ENCODE data around the gene ADAMTS17.
"Not testable (repeated sequence)": the region's sequence is repeated elsewhere in the genome, so short reads cannot be mapped to it uniquely, and the experiment has no call there.

ADAMTS17 gene

GRCh38 chr15:99961011-99961441 lies 380.7 kb downstream of the ADAMTS17 start:
- DNase-seq: peak in 4 of 58 donors; percentile 5 to 23 (median 16)

GRCh38 chr15:99959326-99959725 lies 382.4 kb downstream of the ADAMTS17 start:
- no peak for DNase-seq

GRCh38 chr15:99958426-99959097 lies 383.2 kb downstream of the ADAMTS17 start:
- DNase-seq: no peak

DNA sequence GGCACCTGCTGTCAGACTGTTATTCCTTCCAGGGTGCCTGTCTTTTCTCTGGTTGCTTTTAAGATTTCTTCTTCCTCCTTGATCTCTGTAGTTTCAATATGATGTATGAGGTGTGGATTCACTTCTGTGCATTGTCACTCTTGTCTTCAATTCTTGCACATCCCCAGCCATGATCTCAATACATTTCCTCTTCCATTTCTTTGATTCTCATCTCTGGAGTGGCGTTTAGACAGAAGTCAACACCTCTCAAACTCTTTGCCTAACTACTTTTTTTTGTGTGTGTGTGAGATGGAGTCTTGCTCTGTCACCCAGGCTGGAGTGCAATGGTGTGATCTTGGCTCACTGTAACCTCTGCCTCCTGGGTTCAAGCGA lies 384.1 kb downstream of the ADAMTS17 start:
- DNase-seq: no peak

DNA sequence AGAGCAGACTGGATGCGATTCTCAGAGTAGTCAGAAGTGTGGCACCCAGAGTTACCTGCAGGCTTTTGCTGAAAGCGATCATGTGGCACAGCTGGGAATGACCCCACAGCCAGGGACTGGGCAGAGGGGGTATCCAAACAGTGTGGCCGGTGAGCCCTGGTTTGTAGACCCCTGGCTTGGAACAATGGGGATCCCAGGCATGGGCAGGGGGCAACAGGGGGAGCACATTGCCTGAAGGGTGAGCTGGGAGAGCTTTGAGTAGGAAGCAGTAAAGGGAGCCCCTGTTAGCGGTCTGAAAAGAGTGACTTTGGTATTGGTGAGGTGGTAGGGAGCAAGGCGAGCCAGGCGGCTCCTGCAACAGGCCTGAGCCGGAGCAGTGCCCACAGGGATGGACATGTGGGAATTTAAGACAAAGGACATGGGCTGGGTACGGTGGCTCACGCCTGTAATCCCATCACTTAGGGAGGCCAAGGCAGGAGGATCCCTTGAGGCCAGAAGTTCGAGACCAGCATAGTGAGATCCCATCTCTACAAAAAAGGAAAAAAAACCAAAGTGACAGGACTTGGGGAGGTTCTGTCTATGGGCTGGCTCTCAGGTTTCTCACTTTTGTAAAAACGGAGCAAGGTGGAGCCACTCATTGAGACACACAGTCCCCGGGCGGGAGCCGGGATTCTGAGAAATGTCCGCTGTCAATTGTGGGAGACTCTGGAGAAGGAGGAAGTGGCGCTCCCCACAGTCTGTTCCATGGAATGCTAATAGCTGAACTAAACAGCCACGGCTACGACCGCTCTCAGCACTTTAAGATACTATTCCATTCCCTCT lies 384.7 kb downstream of the ADAMTS17 start:
- no peak for DNase-seq

GRCh38 chr15:99956022-99956775 lies 385.6 kb downstream of the ADAMTS17 start:
- DNase-seq: no peak

DNA sequence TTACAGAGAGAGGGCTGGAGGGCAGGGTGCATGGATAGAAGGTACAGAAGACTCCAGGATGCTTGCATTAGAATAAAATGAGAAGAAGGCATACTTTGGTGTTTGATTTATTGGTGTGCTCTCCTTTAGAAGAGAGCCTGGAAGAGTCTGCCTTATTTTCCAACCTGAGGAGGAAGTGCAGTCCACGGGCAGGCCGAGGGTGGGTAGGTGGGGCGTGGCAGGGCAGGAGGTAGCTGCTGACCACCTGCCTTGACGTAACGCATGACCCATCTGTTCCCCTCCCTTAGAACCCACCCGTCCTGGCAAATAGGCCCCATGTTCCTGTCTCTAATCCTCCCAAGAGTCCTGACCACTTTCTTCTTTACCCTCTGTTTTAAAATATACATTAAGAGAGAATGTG lies 386.2 kb downstream of the ADAMTS17 start:
- no peak for DNase-seq

- no peak for DNase-seq
Observed at GRCh38 chr15:99955181-99955525, 386.6 kb downstream of the ADAMTS17 start.

- no peak for DNase-seq
Observed at GRCh38 chr15:99954361-99955180, 387.2 kb downstream of the ADAMTS17 start.

GRCh38 chr15:99953886-99954285 lies 387.9 kb downstream of the ADAMTS17 start:
- DNase-seq: no peak

DNA sequence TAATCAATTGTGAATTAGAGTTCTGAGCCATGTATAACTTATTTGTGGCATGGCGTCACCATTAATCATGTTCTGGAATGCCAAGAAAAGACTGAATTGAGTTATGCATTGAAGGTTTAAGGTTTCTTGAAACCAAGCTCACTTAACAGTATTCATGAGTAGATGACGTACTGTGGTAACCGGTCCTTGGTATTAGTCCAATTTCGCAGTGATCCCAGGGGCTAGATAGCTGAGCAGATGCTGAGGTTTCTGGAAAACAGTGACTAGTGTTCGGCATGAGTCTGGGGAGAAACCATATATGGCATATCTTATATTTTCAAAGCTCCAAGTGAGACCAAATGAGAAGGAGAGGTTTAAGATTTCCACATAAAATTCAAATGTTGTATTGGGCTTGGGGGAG lies 390.3 kb downstream of the ADAMTS17 start:
- DNase-seq: no peak

GRCh38 chr15:99944131-99944530 lies 397.6 kb downstream of the ADAMTS17 start:
- DNase-seq: no peak

DNA sequence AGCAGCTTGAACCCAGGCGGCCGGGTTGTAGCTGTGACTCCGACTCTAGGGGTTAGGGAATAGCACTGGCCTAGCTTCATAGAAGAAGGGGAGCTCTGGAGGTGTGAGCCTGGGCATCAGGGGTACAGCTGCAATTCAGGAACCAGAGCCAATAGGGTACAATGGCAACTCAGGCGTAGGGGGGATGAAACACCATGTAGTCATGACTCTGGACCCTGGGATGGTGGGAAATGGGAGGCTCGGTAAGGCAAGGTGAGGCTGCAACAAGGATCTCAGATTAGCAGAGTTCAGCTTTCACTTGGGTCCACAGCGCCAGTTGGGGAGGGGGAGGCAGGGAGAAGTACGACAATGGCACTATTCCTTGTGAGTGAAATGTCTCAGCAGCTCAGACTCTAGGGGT lies 398.3 kb downstream of the ADAMTS17 start:
- DNase-seq: no peak

GRCh38 chr15:99932676-99933402 lies 408.9 kb downstream of the ADAMTS17 start:
- DNase-seq: no peak

DNA sequence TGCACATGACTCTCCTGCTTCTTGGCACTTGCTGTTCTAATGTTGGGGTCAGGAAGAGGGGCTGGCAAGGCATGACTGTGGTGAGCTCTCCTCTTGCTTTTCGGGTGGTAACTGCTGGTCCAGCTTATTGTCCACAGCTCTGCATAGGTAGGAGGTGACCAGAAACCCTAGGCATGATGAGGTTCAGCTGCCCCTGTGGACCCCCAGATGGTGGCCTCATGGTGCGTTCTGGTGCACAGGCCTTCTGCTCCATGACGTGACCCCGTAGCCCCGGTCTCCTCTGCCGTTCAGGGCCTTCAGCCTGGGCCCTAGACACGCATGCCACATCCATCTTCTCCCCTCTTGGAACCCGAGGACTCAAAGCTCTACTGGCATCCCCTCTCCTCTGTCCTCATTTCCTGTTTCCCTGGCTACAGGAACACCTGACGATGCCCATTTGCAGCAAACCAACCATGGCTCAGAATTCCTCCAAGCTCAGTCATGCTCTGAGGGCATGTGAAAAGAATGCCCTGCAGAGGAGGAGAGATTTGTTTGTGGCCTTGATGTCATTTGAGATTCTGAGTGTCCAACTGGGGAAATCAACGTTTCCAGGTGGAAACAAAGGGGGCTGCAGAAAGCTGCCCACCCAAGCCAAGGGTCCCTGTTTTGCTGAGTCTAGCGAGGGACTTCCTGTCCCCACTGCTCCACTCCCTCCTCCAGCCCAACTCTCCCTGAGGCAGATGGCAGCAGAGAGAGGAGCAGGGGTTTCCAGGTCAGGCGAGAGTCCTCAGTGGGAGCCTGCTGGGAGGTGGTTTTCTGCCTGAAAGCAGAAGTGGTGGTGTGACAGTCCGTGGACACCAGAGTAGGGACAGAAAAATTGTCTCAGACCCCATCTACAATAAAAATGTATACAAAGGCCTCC lies 409.8 kb downstream of the ADAMTS17 start:
- no peak for DNase-seq

DNA sequence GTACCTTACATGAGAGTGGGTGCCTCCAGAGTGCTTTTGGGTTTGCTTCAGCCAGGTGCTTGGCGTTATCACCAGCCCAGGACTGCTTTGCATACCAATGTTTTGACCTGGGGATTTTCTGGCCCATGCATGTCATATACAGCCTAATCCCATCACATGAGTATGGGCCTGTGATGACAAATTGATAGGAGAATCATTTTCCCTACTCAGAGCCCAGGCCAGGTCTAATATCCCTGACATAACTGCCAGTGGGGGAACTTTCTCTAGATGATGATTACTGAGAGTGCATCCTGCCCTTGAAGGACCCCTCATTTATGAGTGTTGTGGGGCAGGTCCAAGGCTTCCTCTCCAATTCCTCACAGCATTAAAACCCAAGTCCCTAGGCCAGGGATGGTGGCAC lies 411.1 kb downstream of the ADAMTS17 start:
- DNase-seq: no peak

GRCh38 chr15:99929266-99929665 lies 412.5 kb downstream of the ADAMTS17 start:
- DNase-seq: no peak

DNA sequence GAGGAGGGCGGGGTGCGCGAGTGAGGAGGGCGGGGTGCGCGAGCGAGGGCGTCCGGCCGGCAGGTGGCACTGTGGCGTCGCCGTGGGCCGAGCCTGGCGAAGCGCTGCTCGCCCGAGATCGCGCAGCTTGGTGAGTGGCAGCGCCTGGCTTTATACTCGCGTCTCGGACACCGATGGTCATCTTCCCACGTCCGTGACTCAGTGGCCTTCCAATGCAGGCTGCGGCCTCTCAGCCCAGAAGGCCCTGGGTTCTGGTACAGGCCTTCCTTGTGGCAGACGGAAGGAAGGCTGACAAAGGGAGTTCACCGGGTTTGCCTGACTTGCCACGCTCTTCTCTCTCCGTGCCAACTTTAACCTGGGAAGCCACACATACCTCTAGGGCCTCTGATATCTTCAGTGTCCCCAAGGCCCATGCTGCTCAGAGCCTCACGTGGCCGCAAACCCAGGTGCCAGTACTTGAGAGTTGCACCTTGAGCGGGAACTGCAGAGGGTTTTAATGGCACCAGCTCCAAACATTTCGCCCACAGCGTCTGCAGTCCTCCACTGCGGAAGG lies 413.3 kb downstream of the ADAMTS17 start:
- peak in 56 of 58 donors; percentile 14 to 86 (median 64) for DNase-seq

DNA sequence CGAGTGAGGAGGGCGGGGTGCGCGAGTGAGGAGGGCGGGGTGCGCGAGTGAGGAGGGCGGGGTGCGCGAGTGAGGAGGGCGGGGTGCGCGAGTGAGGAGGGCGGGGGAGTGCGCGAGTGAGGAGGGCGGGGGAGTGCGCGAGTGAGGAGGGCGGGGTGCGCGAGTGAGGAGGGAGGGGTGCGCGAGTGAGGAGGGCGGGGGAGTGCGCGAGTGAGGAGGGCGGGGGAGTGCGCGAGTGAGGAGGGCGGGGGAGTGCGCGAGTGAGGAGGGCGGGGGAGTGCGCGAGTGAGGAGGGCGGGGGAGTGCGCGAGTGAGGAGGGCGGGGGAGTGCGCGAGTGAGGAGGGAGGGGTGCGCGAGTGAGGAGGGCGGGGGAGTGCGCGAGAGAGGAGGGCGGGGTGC lies 415.2 kb downstream of the ADAMTS17 start:
- not testable (repeated sequence) for DNase-seq
